Left hindlimb (tissue), 1 donor: ENCODE measurements around the gene ZHX3.

ENCODE experiments used
- DNase-seq: peaks from one replicate; pipeline ENCODE4 v3.0.0-alpha.2; 2018

ZHX3 gene

DNA sequence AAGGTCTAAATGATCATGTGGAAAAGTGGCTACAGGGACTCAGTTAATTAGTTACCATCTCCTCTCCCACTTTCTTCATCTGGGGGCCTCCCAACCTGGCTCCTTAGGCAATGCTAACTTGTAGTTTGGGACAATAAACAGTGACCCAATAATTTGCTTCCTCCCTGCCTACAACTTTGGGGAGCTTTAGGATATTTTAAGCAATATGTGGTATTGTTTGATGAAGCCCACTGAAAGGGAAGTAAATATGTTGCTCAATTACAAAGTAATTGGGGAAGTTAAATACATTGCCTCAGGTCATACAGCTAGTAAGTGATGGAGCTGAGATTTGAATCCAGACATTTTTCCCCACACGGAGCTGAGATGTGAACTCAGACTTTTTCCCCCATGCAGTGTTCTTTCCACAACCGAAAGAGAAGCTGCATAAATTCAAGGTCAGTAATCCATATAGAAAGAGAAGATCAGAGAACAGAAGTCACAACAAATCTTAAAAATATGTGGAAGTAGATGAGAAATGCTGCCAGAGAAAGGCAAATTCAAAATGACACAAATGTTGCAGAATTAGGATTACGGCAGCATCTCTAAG is 26.6 kb downstream of the ZHX3 start:
- DNase-seq, result no peak

DNA sequence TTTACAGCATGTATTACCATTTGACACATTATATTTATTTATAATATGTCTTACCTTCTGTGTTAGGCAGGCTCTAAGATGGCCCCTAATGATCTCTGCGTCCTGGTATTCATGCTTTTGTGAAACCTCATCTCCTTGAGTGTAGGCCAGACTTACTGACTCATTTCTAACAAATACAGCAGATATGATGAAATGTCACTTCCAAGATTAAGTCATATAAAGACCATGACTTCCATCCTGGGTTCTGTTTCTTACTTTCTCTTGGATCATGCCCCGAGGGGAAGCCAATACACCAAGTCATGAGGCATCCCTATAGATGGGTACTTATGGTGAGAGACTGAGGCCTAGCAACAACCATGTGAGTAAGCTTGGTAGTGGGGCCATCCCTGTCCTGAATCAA is 30.2 kb downstream of the ZHX3 start:
- DNase-seq, result no peak

DNA sequence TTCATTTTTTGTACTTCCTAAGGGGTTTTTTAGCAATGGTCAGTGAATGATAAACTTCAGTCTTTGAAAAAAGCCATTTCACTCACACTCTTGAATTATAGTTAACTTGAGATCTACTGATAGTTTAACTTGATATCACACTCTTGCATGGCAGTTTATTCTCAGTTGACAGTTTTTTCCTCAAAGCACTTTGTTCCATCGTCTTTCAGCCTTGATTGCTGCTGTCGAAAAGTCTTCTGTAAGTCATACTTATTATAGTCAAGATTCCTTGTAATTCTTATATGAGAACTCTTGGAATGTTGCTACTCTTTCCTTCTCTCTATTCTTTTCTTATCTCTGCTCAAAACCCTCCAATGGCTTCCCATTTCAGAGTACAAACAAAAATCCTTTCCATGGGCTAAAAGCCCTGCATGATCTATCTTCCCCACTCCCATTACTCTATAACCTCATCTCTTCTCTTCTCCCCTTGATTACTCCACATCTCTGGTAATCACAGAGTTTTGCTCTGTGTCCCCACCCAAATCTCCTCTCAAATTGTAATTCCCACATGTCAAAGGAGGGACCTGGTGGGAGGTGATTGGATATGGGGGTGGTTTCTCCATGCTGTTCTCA is 31.2 kb downstream of the ZHX3 start:
- no peak for DNase-seq

DNA sequence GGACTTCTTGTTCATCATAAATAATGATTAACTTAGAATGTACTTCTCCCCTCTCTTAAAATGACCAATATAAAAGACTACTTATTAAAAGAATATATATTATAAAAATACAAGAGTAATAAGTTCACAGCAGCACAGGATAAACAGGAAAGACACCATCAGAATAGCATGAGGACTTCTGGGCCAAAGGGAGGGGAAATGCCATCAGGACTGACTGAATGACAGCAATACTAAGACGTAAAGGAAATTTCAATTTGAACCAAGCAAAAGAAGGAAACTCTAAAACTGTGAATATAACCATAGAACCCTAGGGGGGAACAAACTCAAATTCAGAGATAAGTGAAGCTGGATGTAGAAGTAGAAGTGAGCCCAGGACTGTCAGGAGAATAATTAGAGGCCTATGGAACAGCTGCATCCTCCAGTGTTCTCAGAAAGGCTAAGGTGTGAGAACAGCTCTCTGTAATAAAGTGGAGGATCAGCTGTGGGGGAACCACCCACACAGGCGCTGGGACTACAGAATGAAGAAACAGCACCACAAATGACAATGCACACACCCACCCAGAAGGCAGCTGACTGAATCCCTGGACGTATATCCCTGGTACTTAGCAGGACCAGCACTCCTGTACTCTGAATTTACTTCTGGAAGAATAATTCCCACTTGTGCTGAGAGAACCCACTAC is 37.8 kb downstream of the ZHX3 start:
- DNase-seq, result no peak

DNA sequence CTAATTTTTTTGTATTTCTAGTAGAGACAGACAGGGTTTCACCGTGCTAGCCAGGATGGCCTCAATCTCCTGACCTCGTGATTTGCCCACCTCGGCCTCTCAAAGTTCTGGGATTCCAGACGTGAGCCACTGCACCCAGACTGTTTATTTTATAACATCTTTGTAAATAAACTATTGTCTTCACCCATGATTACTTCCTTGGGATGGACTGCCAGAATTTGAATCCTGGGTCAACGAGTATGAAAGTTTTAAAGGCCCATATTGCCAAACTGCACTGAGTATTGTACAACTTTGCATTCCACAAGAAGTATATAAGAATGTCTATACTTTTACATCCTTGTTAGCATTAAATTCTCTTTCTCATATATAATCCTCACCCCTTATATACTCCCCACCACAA is 38.6 kb downstream of the ZHX3 start:
- DNase-seq, result no peak

DNA sequence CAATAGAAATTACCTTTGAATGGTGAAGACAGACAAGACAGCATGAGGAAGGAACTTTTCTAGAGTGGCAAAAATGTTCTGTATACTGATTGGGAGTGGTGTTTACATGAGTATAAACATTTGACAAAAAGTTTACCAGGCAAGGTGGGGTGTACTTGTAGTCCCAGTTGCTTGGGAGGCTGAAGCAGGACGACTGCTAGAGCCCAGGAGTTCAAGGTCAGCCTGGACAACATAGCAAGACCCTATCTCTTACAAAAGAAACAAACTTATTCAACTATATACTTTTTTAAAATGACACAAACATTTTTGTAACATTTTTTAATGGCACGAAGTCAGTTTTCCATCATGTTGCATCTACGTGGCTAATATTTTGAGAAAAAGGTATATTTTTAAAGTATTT is 40.5 kb downstream of the ZHX3 start:
- DNase-seq, result no peak

DNA sequence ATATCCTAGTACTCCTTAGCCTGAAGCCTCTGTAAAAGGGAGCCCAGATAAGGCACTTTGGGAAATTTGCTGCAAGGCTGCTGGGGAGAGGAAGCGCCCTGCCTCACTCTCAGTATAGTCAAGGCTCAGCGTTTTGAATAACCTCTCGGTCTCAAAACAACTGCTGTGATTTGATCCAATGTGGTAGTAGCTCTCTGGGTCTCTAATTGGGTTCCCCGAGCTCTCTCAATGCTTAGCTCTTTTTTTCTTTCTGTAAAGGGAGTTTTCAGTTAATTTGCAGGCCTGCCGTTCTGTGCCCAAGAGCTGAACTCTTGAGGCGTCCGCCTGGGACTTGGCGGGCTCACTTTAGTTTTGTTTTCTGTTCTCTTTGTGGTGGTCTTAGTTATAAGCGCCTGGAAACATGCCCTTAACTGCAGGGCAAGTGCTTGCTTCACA is 41.2 kb downstream of the ZHX3 start:
- no peak for DNase-seq

DNA sequence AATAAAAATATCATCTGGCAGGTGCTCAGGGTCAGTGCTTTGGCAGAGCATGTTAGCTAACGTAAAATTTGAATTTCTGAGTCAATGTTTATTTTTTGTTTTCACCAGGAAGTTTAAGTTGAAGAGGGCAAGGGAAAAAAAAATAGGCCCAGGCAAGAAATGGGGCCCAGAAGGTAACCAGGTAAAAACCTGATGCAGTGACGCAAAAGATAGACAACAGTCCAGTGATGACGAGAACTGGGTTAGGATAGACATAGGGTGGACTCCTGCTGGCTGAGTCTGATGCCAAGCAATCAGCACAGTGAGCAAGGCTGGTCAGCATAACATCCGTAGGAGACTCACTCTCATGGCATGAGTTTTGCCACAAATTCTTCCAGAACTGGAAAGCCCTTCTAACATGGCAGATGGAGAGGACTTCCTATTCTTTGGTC is 42.2 kb downstream of the ZHX3 start:
- DNase-seq, result no peak

DNA sequence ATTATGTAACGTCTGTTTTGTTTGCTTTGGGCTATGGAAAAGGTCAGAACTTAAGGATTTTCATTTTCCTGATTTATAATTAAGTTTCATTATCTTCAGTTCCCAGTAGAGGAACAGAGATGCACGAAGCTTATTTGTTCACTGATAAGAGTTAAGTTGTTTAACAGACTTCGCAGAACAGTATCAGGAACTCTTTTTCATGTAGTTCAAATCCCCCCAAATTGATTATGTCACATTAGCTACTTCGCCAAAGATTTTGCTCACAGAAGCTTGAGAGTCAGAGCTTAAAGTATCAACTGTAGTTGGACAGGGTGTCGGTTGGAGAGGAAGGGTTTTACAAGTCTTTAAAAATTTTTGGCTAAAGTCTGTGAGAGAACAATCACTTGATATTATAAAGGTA is 43.4 kb downstream of the ZHX3 start:
- DNase-seq, result no peak

DNA sequence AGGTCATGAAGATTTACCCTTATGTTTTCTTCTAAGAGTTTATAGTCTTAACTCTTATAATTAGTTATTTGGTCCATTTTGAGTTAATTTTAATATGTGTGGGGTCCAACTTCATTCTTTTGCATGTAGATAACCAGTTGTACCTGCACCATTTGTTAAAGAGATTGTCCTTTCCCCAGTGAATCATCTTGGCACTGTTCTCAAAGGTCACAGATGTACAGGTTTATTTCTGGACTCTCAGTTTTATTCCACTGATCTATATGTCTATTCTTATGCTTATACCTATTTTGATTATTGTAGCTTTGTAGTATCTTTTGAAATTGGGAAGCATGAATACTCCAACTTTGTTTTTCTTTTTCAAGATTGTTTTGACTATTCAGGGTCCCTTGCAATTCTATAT is 44.1 kb downstream of the ZHX3 start:
- DNase-seq, result no peak

DNA sequence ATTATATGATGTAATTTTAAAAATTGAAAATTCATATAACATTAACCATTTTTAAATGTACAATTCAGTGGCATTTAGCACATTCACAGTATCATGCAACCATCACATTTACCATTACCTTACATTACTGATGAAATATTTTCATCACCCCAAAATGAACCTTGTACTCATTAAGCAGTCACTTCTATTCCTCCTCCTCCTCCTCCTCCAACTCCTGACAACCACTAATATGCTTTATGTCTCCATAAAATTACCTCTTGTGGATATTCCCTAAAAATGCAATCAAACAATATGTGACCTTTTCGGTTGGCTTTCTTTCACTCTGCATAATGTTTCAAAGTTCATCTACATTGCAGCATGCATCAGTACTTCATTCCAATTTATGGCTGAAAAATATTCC is 45.2 kb downstream of the ZHX3 start:
- DNase-seq, result no peak

DNA sequence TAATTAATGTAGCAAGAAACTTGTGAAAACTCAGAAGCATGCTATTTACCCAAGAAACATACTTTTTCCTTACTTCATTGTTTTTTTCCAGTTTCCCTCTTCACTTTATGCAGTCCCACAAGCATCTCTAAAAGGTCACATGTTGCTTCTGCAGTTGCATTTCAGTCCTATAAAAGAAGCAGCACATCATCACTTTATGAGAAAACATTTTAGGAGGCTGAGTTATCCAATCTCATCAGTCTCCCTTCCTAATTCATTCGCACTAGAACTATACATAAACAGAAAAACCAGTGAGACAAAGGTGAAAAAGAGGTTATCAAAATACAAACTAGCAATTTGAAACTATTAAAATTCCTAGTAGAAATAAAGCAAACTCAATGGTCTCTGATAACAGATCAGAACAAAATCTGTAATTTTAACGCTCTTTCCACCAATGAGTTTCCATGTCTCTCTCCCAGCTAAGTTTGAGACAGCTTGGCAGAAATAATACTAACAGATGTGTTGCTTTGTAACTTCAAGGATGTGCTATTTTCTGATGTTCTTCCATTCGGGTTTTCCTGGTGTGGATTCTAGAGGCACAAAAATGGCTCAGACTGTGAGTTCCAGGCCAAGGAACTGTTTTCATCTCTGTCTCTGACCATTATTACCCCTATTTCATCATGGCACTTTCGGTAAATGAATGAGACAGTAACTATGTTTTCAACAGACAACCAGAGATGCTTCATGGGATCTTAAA is 48.4 kb downstream of the ZHX3 start:
- DNase-seq, result no peak

DNA sequence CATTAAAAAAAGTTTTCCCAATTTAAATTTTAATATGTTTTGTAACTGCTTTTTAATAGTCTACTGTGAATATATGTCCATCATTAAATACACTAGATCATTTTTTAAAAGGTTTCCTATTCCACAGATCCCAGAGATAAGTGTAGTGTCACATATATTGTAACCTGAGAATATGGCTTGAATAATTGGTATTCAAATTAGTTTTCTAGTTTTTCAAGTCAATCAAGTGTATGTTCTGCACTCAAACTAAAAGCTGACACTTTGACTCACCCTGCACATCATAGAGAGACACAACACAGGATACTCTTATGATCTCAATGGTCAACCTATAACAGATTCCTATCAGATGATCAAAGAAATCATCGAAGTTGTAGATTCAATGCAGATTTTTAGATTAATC is 49.1 kb downstream of the ZHX3 start:
- DNase-seq, result no peak

DNA sequence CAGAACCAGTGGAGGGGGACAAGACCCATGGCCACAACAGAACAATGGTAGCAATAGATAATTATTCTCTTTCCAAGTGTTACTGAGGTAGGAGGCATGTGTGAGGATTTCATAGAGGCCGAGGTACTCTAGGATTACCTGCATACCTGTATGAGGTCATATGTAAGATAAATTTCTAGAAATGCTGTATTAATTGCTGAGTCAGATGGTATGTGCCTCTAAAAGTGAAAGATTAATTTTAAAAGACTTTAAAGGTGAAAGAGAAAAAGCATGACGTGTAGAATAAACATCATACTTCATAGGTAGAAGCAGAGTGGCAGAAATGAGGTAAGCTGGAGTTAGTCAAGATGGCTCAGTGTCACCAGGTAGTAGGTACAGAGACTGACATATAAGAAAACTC is 51.6 kb downstream of the ZHX3 start:
- DNase-seq, result no peak

DNA sequence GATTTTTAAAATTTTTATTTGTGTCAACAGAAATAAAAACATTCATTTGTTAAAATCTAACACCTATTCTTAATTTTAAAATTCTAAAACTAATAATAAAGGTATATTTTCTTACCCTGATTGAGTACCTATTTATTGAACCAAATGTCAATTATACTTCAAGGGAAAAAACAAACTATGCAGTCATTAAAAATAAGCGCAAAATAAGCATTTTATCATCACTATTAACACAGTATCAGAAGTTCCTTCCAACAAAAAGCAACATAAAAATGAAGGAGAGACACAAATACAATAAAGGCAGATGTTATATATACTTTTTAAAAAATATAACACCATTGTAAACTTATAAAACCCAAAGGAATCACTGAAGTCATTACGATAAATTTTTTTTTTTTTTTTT is 52.7 kb downstream of the ZHX3 start:
- no peak for DNase-seq

DNA sequence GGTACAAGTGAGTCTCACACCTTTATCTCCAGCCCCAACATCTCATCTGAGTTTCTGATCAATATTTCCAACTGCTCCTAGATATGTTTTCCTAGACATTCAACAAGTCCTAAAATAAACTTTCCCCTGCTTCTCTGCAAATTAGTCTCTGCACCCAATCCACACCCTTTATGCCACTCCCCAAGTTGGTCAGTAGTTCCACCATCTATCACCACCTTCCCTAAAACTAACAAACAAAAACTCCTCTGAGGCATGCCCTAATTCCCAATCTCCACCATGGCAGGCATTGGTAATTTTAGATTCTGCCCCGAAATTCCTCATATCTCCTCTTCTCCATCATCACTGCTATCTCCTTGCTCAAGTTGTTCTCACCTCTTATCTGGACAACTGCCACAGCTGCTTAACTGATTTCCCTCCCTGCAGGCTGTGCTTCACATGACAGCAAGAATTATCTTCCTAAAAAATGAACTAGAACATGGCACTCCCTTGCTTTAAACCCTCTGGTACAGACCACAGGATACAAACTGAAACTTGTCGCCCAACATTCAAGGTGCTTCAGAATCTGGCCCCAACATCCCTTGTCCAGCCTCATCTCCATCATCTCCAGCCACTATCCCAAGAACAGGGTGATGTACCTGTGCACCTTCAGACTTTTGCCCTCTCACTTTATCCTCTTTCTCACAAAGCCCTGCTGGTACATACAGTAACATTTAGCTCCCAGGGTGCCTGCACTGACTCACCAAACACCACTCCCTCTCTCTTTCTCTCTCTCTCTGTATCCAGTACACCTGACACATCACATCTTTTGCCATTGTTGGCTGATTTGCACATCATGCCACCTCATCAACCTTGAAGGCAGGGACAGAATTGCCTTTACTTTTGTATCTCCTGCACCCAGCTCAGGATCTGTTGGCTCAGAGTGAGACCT is 55.5 kb downstream of the ZHX3 start:
- DNase-seq, result no peak

DNA sequence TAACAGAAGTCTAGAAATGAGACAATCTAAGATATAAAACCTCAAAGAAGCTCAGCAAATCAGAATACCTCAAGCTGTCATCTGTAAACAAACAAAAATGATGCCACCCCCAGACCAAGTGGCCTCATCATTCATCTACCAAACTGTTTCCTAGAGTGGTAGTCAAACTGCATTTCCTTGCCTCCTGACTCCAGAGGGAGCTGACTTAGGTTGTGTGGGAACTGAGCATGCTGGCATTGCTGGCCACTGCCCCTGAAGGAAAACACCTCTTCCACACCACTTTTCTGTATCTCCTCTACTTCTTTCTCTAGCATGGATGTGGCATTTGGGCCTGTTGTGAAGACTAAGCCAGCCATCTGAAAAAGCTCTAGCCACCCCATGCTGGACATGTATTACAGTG is 56.3 kb downstream of the ZHX3 start:
- no peak for DNase-seq

DNA sequence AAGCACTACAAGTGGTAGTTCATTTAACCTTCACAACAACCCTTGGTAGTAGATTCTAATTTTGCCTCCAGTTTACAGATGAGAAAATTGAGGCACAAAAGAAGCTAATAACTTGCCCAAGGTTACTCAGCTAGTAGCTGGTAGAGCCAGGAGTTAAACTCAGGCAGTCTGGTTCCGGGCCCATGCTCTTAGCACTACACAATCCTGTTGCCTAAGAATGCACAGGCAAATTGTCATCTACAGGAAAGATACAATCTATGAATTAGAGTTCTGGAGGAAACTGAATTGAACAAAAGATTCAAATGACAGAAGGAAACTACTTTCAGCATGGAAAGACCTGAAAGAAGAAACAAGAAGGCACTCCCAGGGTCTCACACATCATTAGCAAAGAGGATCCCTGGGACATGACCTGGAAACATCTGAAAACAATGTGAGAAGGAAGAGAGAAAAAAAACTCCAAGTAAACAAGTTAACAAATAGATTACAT is 56.8 kb downstream of the ZHX3 start:
- no peak for DNase-seq

DNA sequence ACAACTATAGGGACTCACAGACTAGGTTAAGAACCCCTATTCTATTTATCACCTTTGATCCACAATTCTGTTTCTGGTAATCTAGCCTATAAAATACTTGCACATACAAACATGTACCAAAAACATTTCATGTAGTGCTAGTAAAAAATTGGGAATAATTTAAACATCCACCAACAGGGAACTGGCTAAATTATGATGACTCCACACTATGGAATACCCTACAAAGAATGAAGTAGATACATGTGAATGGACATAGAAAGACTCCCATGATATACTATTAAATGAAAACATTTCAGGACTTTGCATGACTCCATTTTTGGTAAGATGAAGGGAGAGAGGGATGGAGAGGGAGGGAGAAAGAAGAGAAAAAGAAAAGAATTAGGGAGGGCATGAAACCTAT is 58.2 kb downstream of the ZHX3 start:
- DNase-seq, result no peak

DNA sequence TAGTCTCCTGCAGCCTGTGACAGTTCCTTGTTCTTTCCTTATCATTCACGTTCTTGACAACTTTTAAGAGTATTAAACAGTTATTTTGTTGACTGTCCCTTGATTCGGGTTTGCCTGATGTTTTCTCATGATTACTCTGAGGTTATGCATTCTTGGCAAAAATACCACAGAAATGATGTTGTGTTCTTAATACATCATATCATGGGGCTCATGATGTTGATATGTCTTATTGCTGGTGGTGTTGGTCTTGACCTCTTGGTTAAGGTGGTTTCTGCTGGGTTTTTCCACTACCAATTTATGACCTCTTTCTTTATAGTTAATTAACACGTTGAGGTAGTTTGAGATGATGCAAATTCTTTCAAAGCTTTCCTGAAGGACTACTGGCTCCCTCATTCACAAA is 59.1 kb downstream of the ZHX3 start:
- no peak for DNase-seq

DNA sequence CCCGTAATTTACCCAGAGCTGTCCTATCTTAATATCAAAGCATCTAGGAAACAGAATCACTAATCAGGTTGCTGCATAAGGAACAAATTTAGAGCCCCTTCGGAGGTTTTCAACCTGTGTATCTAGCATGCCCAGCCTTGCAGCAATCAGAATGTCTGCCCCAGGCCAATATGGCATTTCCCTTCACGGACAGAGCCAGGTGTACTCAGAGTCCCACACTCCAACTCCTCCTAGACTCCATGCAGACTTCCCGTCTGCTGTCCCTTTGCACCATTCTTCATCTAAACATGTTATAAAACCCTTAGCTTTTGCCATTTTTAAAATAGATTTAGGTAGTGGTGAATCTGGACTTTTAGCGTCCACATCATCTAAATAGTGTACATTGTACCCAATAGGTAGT is 61.0 kb downstream of the ZHX3 start:
- DNase-seq, result no peak

DNA sequence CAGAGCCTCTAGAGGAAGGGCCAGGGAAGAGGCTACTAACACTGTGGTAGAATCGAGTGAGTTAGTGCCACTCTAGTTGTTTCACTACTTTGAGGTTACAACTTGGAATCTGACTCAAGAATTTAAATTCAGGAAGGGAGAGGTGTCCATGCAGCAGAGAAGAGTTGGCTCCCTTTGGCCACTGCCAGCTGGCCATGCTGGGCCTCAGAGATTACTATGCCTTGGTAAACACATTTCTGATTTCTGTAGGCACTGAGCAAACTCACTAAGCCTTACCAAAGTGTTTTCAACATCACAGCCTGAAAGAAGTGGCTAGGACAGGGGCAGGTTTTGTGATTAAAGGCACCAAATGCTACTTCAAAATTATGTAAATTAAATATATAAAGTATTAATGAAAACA is 61.9 kb downstream of the ZHX3 start:
- DNase-seq, result no peak
